GM19438 (cell line): ENCODE measurements around the gene ISOC1.

Experiments
- ATAC-seq: cut with Tn5 transposase; IDR thresholded peaks from one replicate; pipeline ENCODE4 v1.9.1; 2021; ENCODE audit warnings: low read depth; ENCODE audit not compliant: unreplicated experiment

ISOC1 gene

GRCh38 chr5:129094087-129094923 lies at the start of gene ISOC1:
Gene ISOC1, plus strand, starts transcription at chr5:129094749. Its CDS starts 18 bp downstream, at chr5:129094767.
- ATAC-seq: peak; percentile 88

- no peak for ATAC-seq
These were observed 48.4 kb upstream of the ISOC1 start for GRCh38 chr5:129046151-129046550.

GRCh38 chr5:129048509-129048908 lies 46.0 kb upstream of the ISOC1 start:
- no peak for ATAC-seq

GRCh38 chr5:129049126-129049799 lies 45.3 kb upstream of the ISOC1 start:
- ATAC-seq: no peak

- ATAC-seq: no peak
These were observed 43.3 kb upstream of the ISOC1 start for GRCh38 chr5:129051283-129051682.

GRCh38 chr5:129053438-129053837 lies 41.1 kb upstream of the ISOC1 start:
- ATAC-seq: no peak

GRCh38 chr5:129057329-129057728 lies 37.2 kb upstream of the ISOC1 start:
- no peak for ATAC-seq

GRCh38 chr5:129061849-129062248 lies 32.7 kb upstream of the ISOC1 start:
- no peak for ATAC-seq

GRCh38 chr5:129063483-129064113 lies 31.0 kb upstream of the ISOC1 start:
- ATAC-seq: no peak

- no peak for ATAC-seq
These were observed 28.8 kb upstream of the ISOC1 start for GRCh38 chr5:129065721-129066120.

- no peak for ATAC-seq
These were observed 26.8 kb upstream of the ISOC1 start for GRCh38 chr5:129067745-129068144.

GRCh38 chr5:129069292-129069691 lies 25.3 kb upstream of the ISOC1 start:
- ATAC-seq: no peak

GRCh38 chr5:129073111-129073510 lies 21.4 kb upstream of the ISOC1 start:
- ATAC-seq: no peak

GRCh38 chr5:129074903-129075302 lies 19.6 kb upstream of the ISOC1 start:
- ATAC-seq: no peak

GRCh38 chr5:129077433-129078075 lies 17.0 kb upstream of the ISOC1 start:
- no peak for ATAC-seq

GRCh38 chr5:129078247-129078646 lies 16.3 kb upstream of the ISOC1 start:
- no peak for ATAC-seq

- no peak for ATAC-seq
These were observed 15.9 kb upstream of the ISOC1 start for GRCh38 chr5:129078660-129079059.

- ATAC-seq: no peak
These were observed 15.1 kb upstream of the ISOC1 start for GRCh38 chr5:129079496-129079895.

- no peak for ATAC-seq
These were observed 13.8 kb upstream of the ISOC1 start for GRCh38 chr5:129080766-129081165.

- no peak for ATAC-seq
These were observed 12.1 kb upstream of the ISOC1 start for GRCh38 chr5:129082225-129083136.
